OCI-LY3 (cell line): Measurements from ENCODE around the gene RASL12.

Experiments used
- H2AFZ ChIP-seq: fragments of 200-600, 300-600 bp; shearing (Covaris generic); 2 replicates; pipeline ENCODE4 v1.6.0; 2014; ENCODE audit warnings: antibody characterized with exemption, low read depth, low read length
- H3K27ac ChIP-seq: fragments of 200-600, 300-600 bp; sonication (generic); 2 replicates; pipeline ENCODE4 v1.5.1; 2014; ENCODE audit warnings: mild to moderate bottlenecking, low read length, moderate library complexity, mixed read lengths
- H3K27me3 ChIP-seq: fragments of 200-600, 300-600 bp; sonication (generic); 2 replicates; pipeline ENCODE4 v1.6.1; 2014; ENCODE audit warnings: low read depth, low read length, mixed read lengths
- H3K36me3 ChIP-seq: fragments of 200-600, 300-600 bp; sonication (generic); replicated peaks from 2 replicates; pipeline ENCODE3; 2014; ENCODE audit warnings: low read depth, low read length, mixed read lengths
- H3K4me1 ChIP-seq: fragments of 300-600, 200-600 bp; sonication (generic); 2 replicates; pipeline ENCODE4 v1.6.1; 2014; ENCODE audit warnings: low read length, mixed read lengths
- H3K4me2 ChIP-seq: fragments of 200-600, 300-600 bp; sonication (generic); 2 replicates; pipeline ENCODE4 v1.6.1; 2014; ENCODE audit warnings: low read length, mixed read lengths
- H3K4me3 ChIP-seq: fragments of 300-600, 200-600 bp; sonication (generic); 2 replicates; pipeline ENCODE4 v1.5.1; 2014; ENCODE audit warnings: antibody characterized with exemption, mild to moderate bottlenecking, low read length, moderate library complexity
- H3K79me2 ChIP-seq: fragments of 300-600, 200-600 bp; shearing (Covaris generic); 2 replicates; pipeline ENCODE4 v1.6.1; 2014; ENCODE audit warnings: mild to moderate bottlenecking, low read length, mixed read lengths
- H3K9ac ChIP-seq: fragments of 300-600, 200-600 bp; shearing (Covaris generic); 2 replicates; pipeline ENCODE4 v1.6.0; 2014; ENCODE audit warnings: mild to moderate bottlenecking, low read length, moderate library complexity
- H3K9me3 ChIP-seq: fragments of 200-600, 300-600 bp; shearing (Covaris generic); 2 replicates; pipeline ENCODE4 v1.6.1; 2014; ENCODE audit warnings: low read length, mixed read lengths; ENCODE audit not compliant: insufficient read depth
- H4K20me1 ChIP-seq: fragments of 200-600, 300-600 bp; sonication (generic); 2 replicates; pipeline ENCODE4 v1.6.1; 2016; ENCODE audit warnings: low read length, mixed read lengths; ENCODE audit not compliant: insufficient read depth
- EZH2phosphoT487 ChIP-seq: fragments of 200-600 bp; shearing (Covaris generic); IDR thresholded peaks from 2 replicates; pipeline ENCODE4 v1.6.1; 2018; ENCODE audit warnings: antibody characterized with exemption, mixed run types, low read depth
- TF ChIP-seq, protein P1 (sequence below): fragments of 200-600, 300-600 bp; sonication (generic); IDR thresholded peaks from 2 replicates; pipeline ENCODE4 v1.5.1; 2014; ENCODE audit warnings: antibody characterized with exemption, low read length, low read depth

RASL12 gene

DNA sequence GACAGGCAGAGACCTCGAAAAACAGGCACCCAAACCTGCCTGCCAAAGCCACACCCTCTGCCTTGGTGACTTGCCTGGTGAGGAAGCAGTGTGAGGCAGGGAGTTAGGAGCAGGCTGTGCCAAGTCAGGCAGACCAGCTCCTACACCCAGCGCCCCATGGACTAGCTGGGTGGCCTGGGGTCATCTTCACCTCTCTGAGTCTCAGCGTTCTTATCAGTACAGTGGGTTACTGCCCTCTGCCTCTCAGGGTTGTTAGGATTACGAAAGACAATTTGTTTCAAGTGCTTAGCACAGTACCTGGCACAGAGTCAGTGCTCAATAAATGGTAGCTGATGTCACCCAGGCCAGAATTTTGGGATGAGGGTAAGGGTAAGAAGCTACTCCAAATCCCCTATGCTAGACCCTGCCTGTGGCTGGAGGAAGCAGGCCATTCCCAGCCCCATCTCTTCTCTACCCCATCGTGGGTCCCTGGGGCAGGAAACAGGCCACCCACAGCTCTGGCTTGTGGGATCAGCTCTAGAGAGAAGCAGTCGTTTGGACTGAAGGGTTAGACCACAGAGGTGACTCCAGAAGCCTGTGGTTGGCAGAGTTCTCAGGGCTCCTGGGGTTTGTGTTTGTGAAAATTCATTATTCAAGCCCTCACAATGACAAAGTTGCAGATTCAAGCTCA is 12.5 kb downstream of the RASL12 start:
- H3K4me3 ChIP-seq = no peak overlapping the region
- no peak overlapping the region for H3K27ac ChIP-seq
- TF ChIP-seq, protein P1, sequence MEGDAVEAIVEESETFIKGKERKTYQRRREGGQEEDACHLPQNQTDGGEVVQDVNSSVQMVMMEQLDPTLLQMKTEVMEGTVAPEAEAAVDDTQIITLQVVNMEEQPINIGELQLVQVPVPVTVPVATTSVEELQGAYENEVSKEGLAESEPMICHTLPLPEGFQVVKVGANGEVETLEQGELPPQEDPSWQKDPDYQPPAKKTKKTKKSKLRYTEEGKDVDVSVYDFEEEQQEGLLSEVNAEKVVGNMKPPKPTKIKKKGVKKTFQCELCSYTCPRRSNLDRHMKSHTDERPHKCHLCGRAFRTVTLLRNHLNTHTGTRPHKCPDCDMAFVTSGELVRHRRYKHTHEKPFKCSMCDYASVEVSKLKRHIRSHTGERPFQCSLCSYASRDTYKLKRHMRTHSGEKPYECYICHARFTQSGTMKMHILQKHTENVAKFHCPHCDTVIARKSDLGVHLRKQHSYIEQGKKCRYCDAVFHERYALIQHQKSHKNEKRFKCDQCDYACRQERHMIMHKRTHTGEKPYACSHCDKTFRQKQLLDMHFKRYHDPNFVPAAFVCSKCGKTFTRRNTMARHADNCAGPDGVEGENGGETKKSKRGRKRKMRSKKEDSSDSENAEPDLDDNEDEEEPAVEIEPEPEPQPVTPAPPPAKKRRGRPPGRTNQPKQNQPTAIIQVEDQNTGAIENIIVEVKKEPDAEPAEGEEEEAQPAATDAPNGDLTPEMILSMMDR = no peak
- no peak for TF ChIP-seq EZH2phosphoT487
- H3K4me1 ChIP-seq = peaks cover 3% of the 10 kb centered on the region
- H3K79me2 ChIP-seq = no peaks in the 10 kb centered on the region
- no peaks in the 10 kb centered on the region for H3K9me3 ChIP-seq
- H4K20me1 ChIP-seq = no peaks in the 10 kb centered on the region
- H3K4me2 ChIP-seq = no peak overlapping the region
- no peak overlapping the region for H3K9ac ChIP-seq
- H3K27me3 ChIP-seq = no peaks in the 10 kb centered on the region
- H3K36me3 ChIP-seq = no peaks in the 10 kb centered on the region
- no peak overlapping the region for H2AFZ ChIP-seq

DNA sequence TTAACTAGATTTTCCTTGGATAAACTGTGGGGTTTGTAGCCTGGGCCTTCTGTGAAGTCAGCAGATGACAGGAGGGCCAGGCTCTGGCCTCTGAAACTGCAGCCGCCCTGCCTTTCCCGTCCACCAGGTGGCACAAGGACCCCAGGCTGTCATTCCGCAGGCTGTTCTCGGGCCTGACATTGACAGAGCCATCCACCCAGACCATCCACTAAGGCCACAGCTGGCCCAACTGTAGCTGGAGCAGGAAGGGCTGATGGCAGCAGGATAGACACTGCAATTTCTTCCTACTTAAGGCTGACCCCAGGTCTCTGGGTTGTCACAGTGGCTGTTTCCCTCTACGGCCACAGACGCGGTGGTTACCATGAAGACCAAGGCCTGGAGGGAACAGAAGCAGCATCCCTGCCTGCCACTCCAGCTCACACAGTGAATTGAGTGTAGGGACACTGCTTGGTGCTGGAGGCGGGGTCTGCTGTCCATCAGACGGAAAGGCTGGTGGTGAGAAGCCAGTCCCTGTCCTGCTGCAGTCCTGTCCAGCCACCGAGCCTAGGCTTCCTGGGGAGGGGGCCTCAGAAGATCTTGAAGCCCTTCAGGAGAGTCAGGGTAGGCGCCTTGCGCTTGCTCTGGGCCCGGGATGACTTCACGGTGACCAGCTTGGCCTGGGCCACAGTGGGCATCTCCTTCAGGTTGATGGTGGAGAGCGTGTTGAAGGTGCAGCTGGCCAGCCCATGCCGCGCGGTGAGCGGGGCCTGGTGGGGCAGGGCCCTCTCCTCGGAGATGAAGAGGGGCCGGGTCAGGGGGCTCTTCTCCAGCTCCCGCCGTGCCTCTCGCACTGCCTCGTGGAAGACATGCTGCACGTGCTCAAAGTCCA is 13.2 kb downstream of the RASL12 start:
- Histone ChIP-seq H3K27me3 (no peaks in the 10 kb centered on the region), H4K20me1 (no peaks in the 10 kb centered on the region), H3K4me2 (no peak overlapping the region), H3K27ac (no peak overlapping the region), H2AFZ (no peak overlapping the region), H3K4me1 (peaks cover 10% of the 10 kb centered on the region), H3K4me3 (no peak overlapping the region), H3K9me3 (no peaks in the 10 kb centered on the region), H3K36me3 (no peaks in the 10 kb centered on the region), H3K9ac (no peak overlapping the region), H3K79me2 (no peaks in the 10 kb centered on the region)
- TF ChIP-seq, protein P1 = peak; percentile 85
- no peak for TF ChIP-seq EZH2phosphoT487

DNA sequence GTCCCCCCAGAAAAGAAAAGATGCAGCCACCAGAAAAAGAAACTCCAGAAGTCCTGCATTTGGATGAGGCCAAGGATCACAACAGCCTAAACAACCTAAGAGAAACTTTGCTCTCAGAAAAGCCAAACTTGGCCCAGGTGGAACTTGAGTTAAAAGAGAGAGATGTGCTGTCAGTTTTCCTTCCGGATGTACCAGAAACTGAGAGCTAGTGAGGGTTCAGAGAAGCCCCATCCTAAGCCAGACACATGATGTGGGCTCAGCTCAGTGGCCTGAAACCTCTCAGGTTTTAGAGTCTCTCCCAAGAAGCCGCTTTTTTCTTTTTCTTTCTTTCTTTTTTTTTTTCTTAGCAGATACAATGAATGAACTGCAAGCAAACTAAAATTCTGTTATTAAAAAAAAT is 14.8 kb downstream of the RASL12 start:
- peaks cover 11% of the 10 kb centered on the region for H3K4me1 ChIP-seq
- H3K79me2 ChIP-seq = no peaks in the 10 kb centered on the region
- no peak overlapping the region for H2AFZ ChIP-seq
- no peaks in the 10 kb centered on the region for H3K36me3 ChIP-seq
- H3K9ac ChIP-seq = no peak overlapping the region
- no peaks in the 10 kb centered on the region for H4K20me1 ChIP-seq
- H3K9me3 ChIP-seq = no peaks in the 10 kb centered on the region
- H3K4me2 ChIP-seq = no peak overlapping the region
- H3K4me3 ChIP-seq = no peak overlapping the region
- no peak overlapping the region for H3K27ac ChIP-seq
- TF ChIP-seq EZH2phosphoT487 = no peak
- TF ChIP-seq, protein P1 = no peak
- no peaks in the 10 kb centered on the region for H3K27me3 ChIP-seq

DNA sequence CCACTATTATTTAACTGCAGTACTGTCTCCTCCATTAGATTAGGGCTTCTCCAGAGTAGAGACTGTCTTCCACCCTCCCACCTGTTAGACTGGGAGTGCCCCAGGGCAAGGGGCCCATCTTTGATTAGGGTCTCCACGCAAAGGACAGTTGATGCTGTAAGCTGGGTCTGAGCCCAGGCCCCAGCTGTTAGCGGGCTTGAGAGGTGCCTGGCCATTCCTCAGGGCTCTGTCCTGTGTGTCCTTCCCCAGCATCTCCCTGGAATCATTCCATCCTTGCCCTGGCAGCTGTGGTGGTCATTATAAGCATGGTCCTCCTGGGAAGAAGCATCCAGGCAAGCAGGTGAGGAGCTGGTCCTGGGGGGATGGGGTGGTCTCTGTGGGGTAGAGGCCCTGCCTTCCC is 16.5 kb downstream of the RASL12 start:
- Histone ChIP-seq H3K36me3 (no peaks in the 10 kb centered on the region), H3K9me3 (no peaks in the 10 kb centered on the region), H3K79me2 (no peaks in the 10 kb centered on the region), H3K4me3 (no peak overlapping the region), H3K4me2 (no peak overlapping the region), H3K27me3 (no peaks in the 10 kb centered on the region), H2AFZ (no peak overlapping the region), H4K20me1 (no peaks in the 10 kb centered on the region; the same call in 1 of the 2 replicates), H3K4me1 (peaks cover 11% of the 10 kb centered on the region), H3K9ac (no peak overlapping the region), H3K27ac (no peak overlapping the region)
- no peak for TF ChIP-seq EZH2phosphoT487
- TF ChIP-seq, protein P1 = no peak
